ENCODE data around the gene UTP18.

DNA sequence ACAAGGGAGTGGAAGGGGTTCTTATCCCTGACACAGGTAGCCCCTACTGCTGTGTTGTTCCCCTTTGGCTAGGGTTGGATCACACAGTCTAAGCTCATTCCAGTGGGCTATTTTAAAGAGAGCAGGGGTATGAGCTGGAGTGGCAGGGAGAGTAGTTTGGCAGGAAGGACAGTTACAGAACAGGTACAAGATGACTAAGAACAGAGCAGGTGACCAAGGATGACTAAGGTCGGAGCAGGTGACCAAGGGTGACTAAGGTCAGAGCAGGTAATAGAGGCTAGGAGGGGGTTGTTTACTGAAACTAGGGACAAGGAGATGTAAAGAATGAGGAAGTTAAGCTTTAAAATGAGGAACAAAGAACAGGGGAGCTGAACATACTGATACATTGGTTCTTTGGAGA is 58.8 kb downstream of the UTP18 start:
- TF ChIP-seq POLR2A (IDR thresholded peaks at IDR 0.05; ENCODE audit: low read depth, low read length) (no peak), POLR2AphosphoS5 (IDR thresholded peaks at IDR 0.05; ENCODE audit: low read depth, low read length) (no peak), TAF1 (IDR thresholded peaks at IDR 0.05; ENCODE audit: low read depth, low read length) (no peak), SPI1 (IDR thresholded peaks at IDR 0.05; ENCODE audit: low read depth, low read length) (no peak), PAX5 (IDR thresholded peaks at IDR 0.05; ENCODE audit: insufficient read depth, low read length, severe bottlenecking) (no peak)

Data from GM12891 (cell line).